ENCODE data around the gene SSR1. TPM values are rescaled to one million over a fixed set of nuclear protein-coding genes. Genes with fewer than 3 reads are reported as not detected.

The SSR1 gene
- total and polyA plus RNA-seq, 2 of the 13 experiments (the other 11 are each of a cell fraction or from before 2014, with no cell fraction given), result 203 to 243 TPM

DNA sequence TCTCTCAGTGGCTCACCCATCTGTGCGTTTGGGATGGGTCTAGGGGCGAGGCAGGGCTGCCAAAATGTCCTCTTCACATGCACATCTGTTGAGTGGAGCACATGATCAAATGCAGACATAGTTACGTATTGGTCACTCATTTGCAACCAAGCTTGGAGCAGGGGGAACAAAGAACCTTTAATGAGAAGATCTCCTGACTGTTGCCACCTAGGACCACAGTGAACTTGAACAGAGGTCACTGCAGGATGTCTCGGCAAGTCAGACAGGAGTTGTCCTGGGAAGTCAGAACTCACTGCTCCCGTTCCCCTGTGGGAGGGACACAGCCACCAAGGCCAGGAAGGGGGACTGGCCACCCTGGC, 73.4 kb downstream of the SSR1 start:
- peaks cover 94% of the 10 kb centered on the region for H3K4me1 ChIP-seq (ENCODE audit: insufficient read depth, low read length)
- H3K4me3 ChIP-seq (replicated peaks in 1 of 3; ENCODE audit: insufficient read depth in 1 of 3, low read depth in 2 of 3, low read length in 3 of 3), result peak overlapping the region in 1 of 3 experiments; percentile 34; a peak in 2 of 6 replicates
- H4K20me1 ChIP-seq (ENCODE audit: insufficient read depth, low read length), result peaks cover 12% of the 10 kb centered on the region; the same call in 1 of the 2 replicates
- peaks cover 7 to 34% of the 10 kb centered on the region in 2 experiments for H3K36me3 ChIP-seq (replicated peaks in 1 of 2; ENCODE audit: control insufficient read depth in 1 of 2, insufficient read depth in 2 of 2, low read length in 2 of 2)
- POLR2A ChIA-PET, result interaction anchor here (1.1 to 1.5 kb wide), 3 partner anchors 150 to 553 kb away, joined by 3 to 4 read pairs (median 4); partner anchors contain the start of genes CAGE1 and RIOK1
- peak; percentile 13 for ATAC-seq
- peak overlapping the region; percentile 90 for H3K27ac ChIP-seq (ENCODE audit: extremely low read length, insufficient read depth, low read length)
- intact Hi-C loops (cut with micrococcal nuclease; ENCODE audit: unreplicated experiment) (loop anchor here (1.0 to 2.0 kb wide), 2 partner anchors 79 to 130 kb away; no protein-coding TSS in a partner anchor), in situ Hi-C loops (cut with HindIII; ENCODE audit: extremely low pct_ligation_motif_present, low pct_unique_long_range_greater_than_20kb) (no loop called here)
- peak overlapping the region; percentile 68 for H3K9ac ChIP-seq (ENCODE audit: insufficient read depth, low read depth, low read length)
- CTCF ChIA-PET (ENCODE audit: low intra/inter-chr PET ratio, low total read pairs), result interaction anchor here (1.3 to 2.4 kb wide), 2 partner anchors 515 to 563 kb away, joined by 7 to 13 read pairs; no protein-coding TSS in a partner anchor
- no peak overlapping the region for H2AFZ ChIP-seq (ENCODE audit: low read length)
- 38% methylated on average over 5 of the region's 5 CpGs for WGBS (ENCODE audit: low lambda C conversion rate)
- H3K27me3 ChIP-seq (ENCODE audit: control insufficient read depth in 1 of 2, insufficient read depth in 2 of 2, low read length in 2 of 2), result no peaks in the 10 kb centered on the region
- H3K9me3 ChIP-seq (ENCODE audit: low read length), result no peaks in the 10 kb centered on the region
- BruUV-seq (replicated peaks), result no TSS peak
- peak; percentile 26 for FAIRE-seq
- peak overlapping the region; percentile 68 for H3K4me2 ChIP-seq (ENCODE audit: low read depth, low read length)
- H3K79me2 ChIP-seq (ENCODE audit: insufficient read depth, low read length), result peaks cover 16% of the 10 kb centered on the region
- peak; percentile 82 for DNase-seq (ENCODE audit: low spot score)
- TF ChIP-seq NFATC3 (CRISPR knock-in tag; IDR thresholded peaks at IDR 0.05) (no peak), ZNF749 (CRISPR knock-in tag; IDR thresholded peaks at IDR 0.05; ENCODE audit: borderline replicate concordance) (no peak), ZNF670 (CRISPR knock-in tag; IDR thresholded peaks at IDR 0.05; ENCODE audit: borderline replicate concordance) (no peak), RXRB (CRISPR knock-in tag; IDR thresholded peaks at IDR 0.05; ENCODE audit: borderline replicate concordance) (peak; percentile 80), TBL1XR1 (IDR thresholded peaks at IDR 0.05; ENCODE audit: borderline replicate concordance, low read length, partially characterized antibody) (peak; percentile 66), RFX1 (IDR thresholded peaks at IDR 0.05) (no peak), ZNF563 (CRISPR knock-in tag; IDR thresholded peaks at IDR 0.05) (no peak), ZBTB21 (CRISPR knock-in tag; IDR thresholded peaks at IDR 0.05) (no peak), SKI (IDR thresholded peaks at IDR 0.05; ENCODE audit: partially characterized antibody) (peak; percentile 80), TEAD2 (CRISPR knock-in tag; IDR thresholded peaks at IDR 0.05) (no peak), HDAC6 (IDR thresholded peaks at IDR 0.05; ENCODE audit: low read depth, low read length) (no peak), ZNF30 (CRISPR knock-in tag; IDR thresholded peaks at IDR 0.05) (no peak), NFE2L1 (CRISPR knock-in tag; IDR thresholded peaks at IDR 0.05; ENCODE audit: borderline replicate concordance) (no peak), RXRA (CRISPR knock-in tag; IDR thresholded peaks at IDR 0.05) (peak; percentile 94), SOX6 (IDR thresholded peaks at IDR 0.05) (no peak), SOX6 (CRISPR knock-in tag; IDR thresholded peaks at IDR 0.05) (no peak), TOPORS (CRISPR knock-in tag; IDR thresholded peaks at IDR 0.05) (no peak), SSRP1 (CRISPR knock-in tag; IDR thresholded peaks at IDR 0.05) (no peak), ZNF792 (CRISPR knock-in tag; IDR thresholded peaks at IDR 0.05) (0 out of 2 replicates have a peak, but pooled peaks have one; percentile 1), ZNF614 (CRISPR knock-in tag; IDR thresholded peaks at IDR 0.05; ENCODE audit: borderline replicate concordance) (no peak)
- TF ChIP-seq, protein P1, sequence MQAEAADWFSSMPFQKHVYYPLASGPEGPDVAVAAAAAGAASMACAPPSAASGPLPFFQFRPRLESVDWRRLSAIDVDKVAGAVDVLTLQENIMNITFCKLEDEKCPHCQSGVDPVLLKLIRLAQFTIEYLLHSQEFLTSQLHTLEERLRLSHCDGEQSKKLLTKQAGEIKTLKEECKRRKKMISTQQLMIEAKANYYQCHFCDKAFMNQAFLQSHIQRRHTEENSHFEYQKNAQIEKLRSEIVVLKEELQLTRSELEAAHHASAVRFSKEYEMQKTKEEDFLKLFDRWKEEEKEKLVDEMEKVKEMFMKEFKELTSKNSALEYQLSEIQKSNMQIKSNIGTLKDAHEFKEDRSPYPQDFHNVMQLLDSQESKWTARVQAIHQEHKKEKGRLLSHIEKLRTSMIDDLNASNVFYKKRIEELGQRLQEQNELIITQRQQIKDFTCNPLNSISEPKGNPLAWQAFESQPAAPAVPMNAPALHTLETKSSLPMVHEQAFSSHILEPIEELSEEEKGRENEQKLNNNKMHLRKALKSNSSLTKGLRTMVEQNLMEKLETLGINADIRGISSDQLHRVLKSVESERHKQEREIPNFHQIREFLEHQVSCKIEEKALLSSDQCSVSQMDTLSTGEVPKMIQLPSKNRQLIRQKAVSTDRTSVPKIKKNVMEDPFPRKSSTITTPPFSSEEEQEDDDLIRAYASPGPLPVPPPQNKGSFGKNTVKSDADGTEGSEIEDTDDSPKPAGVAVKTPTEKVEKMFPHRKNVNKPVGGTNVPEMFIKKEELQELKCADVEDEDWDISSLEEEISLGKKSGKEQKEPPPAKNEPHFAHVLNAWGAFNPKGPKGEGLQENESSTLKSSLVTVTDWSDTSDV (CRISPR knock-in tag; IDR thresholded peaks at IDR 0.05), result no peak
- TF ChIP-seq, protein P2, sequence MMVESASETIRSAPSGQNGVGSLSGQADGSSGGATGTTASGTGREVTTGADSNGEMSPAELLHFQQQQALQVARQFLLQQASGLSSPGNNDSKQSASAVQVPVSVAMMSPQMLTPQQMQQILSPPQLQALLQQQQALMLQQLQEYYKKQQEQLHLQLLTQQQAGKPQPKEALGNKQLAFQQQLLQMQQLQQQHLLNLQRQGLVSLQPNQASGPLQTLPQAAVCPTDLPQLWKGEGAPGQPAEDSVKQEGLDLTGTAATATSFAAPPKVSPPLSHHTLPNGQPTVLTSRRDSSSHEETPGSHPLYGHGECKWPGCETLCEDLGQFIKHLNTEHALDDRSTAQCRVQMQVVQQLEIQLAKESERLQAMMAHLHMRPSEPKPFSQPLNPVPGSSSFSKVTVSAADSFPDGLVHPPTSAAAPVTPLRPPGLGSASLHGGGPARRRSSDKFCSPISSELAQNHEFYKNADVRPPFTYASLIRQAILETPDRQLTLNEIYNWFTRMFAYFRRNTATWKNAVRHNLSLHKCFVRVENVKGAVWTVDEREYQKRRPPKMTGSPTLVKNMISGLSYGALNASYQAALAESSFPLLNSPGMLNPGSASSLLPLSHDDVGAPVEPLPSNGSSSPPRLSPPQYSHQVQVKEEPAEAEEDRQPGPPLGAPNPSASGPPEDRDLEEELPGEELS (CRISPR knock-in tag; IDR thresholded peaks at IDR 0.05), result no peak
- TF ChIP-seq, protein P3, sequence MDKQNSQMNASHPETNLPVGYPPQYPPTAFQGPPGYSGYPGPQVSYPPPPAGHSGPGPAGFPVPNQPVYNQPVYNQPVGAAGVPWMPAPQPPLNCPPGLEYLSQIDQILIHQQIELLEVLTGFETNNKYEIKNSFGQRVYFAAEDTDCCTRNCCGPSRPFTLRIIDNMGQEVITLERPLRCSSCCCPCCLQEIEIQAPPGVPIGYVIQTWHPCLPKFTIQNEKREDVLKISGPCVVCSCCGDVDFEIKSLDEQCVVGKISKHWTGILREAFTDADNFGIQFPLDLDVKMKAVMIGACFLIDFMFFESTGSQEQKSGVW (CRISPR knock-in tag; IDR thresholded peaks at IDR 0.05; ENCODE audit: borderline replicate concordance), result no peak
